Measurements from ENCODE around the gene RNF215.

The RNF215 gene

GRCh38 chr22:30386960-30387827, at the start of gene RNF215:
Gene RNF215 (minus strand): TSS chr22:30387411. CDS start chr22:30387313, 98 bp downstream.
- DNase-seq (ENCODE audit: low read depth): peak; percentile 56

GRCh38 chr22:30436196-30436595, 49.0 kb upstream of the RNF215 start:
- DNase-seq (ENCODE audit: low read depth): no peak

DNA sequence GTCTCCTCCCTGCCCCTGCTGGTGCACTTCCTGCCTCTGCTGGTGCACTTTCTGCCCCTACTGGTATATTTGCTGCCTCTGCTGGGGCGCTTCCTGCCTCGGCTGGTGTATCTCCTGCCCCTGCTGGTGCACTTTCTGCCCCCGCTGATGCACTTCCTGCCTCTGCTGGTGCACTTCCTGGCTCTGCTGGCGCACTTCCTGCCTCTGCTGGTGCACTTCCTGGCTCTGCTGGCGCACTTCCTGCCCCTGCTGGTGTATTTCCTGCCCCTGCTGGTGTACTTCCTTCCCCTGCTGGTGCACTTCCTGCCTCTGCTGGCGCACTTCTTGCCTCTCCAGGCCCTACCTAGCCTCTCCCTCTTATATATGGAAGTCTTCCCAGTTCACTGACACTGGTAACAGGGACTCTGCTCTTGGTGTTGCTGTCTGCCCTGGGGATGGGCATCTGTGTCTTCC, 48.5 kb upstream of the RNF215 start:
- DNase-seq (ENCODE audit: low read depth): peak; percentile 92

DNA sequence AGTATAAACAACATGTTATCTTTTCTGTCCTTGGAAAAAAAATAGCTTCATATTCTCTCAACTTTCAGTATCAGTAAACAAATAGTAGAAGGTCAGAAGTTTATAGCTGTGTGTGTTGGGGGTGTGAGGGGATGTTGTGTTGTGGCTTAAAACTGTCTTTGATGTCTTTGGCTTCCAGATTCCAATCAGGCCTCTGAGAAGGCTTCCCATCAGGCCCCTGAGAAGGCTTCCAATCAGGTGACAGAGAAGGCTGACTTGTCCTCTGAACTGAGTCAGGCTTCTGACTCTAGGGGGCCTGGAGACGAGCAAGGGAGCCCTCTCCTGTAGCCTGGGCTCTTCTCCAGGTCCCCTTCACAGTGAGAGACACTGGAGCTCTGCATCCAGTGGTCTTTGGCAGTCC, 47.6 kb upstream of the RNF215 start:
- DNase-seq (ENCODE audit: low read depth): no peak

GRCh38 chr22:30433773-30434172, 46.6 kb upstream of the RNF215 start:
- DNase-seq (ENCODE audit: low read depth): no peak

DNA sequence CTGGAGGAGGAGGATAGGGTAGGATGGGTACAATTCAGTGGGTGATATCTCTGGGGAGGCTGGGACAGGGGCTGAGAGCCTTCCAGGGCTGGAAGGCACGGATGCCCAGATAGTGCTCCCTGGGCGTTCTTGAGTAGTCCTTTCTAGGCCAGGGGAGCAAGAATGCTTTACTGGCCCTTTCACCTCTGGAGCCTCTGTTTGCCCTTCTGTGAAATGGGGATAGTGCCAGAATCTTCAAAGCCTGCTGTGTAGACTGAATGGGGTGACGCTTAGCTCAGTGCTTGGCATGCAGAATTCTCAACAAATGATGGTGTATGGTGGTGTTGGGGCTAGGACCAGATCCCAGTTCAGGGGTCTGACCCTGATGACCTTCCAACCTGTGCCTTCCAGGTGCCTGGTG, 46.0 kb upstream of the RNF215 start:
- no peak for DNase-seq (ENCODE audit: low read depth)

DNA sequence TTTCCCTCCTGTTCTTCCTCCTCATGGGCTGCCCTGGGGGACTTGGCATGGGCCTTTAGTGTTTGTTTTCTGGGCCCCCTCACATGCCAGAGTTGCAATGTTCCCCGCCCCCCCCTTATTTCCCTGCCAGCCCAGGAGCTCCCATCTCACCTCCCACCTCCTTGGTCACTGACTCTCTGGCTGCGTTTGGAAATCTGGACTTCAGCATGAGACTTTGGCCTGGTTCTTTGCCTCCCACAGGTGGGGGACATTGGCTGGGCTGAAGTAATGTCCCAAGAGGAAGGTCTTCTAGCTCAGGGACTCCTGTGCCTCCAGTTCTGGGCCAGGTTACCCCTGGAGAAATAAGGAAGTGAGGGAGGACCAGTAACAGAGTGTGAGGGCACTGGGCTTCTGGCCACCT, 45.3 kb upstream of the RNF215 start:
- no peak for DNase-seq (ENCODE audit: low read depth)

- no peak for DNase-seq (ENCODE audit: low read depth)
Measured at GRCh38 chr22:30432096-30432495, 44.9 kb upstream of the RNF215 start.

DNA sequence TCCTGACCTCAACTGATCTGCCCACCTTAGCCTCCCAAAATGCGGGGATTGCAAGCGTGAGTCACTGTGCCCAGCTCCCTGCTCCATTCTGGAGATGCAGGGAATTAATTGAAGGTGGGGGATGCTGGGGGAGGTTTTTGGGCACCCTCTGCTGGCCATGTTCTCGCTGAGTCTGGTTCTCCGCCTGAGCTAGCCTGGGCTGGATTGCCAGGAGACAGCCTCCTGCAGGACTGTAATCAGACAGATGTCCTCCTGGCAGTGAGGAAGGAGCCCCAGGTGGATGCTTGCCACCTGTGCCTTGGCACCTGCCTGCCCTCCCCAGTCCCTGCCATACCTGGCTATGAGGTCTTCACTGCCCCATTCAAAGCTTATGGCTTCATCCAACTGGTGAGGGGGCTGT, 43.7 kb upstream of the RNF215 start:
- DNase-seq (ENCODE audit: low read depth): no peak

GRCh38 chr22:30429887-30430286, 42.7 kb upstream of the RNF215 start:
- no peak for DNase-seq (ENCODE audit: low read depth)

GRCh38 chr22:30427871-30428270, 40.7 kb upstream of the RNF215 start:
- DNase-seq (ENCODE audit: low read depth): no peak

DNA sequence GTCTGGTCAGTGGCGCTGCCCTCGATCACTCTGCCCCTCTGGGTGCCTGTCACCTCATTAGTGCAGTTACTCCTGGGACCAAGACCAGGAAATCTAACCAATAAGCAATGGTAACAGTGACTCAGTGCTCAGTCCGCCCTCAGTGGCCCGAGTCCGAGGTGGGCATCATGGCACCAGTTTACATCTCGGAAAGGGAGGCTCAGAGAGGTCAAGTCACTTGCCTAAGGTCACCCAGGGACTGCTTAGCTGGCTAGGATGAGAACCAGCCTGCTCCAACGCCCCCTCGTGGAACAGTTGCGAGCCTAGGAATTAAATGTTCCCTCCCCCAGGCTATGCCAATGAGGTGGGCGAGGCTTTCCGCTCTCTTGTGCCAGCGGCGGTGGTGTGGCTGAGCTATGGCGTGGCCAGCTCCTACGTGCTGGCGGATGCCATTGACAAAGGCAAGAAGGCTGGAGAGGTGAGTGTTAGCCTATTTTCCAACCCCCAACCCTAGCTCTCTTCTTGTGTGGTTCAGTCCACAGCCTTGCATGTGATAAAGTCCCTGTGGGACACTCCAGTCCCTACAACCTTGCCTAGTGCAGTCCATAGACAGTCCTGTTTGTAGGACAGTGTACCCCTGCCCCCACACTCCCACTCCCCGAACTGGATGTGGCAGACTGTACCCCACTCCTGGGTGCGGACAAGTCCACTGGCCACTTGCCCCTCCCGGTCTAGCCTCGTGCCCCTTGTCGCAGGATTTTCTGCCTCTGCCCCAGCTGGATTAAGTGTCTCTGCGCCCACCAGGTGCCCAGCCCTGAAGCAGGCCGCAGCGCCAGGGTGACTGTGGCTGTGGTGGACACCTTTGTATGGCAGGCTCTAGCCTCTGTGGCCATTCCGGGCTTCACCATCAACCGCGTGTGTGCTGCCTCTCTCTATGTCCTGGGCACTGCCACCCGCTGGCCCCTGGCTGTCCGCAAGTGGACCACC, 39.5 kb upstream of the RNF215 start:
- peak; percentile 74 for DNase-seq (ENCODE audit: low read depth)

DNA sequence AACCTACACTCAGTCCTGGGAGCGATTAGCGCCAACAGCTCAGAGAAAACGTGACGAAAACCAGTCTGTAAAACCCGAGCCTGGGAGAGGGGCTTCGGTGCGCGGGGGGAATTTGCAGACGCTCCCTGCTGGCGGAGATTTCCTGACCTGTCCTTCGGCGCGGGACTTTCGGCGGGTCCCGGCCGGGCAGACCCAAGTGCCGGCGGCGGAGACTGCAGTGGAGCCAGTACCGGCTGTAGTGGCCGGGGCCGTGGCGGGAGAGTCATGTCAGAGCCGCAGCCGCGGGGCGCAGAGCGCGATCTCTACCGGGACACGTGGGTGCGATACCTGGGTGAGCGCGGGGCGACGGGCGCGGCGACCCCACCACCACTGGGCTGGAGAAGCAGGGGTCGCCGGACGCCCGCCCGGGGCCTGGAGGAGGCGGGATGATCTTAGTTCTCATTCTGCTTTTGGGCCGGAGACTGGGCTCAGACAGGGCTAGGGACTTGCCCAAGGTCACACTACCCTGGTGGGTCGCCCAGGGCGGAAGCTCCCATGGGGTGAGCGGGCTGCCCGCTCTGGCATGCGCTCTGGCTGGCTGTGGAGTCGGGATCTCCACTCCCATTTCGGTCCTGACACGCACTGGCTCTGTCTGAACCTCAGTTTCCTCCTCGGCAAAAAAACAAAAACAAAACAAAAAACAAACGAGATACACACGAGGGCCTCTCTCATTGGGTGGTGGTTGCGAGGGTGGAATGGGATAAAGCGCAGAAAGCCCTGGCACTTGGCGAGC, 38.6 kb upstream of the RNF215 start, which contains the start of gene MTFP1:
Gene MTFP1 (plus strand): TSS at position 153 of the 772 bp plus-strand sequence. CDS start 112 bp downstream, at position 265.
- DNase-seq (ENCODE audit: low read depth): peak; percentile 57

GRCh38 chr22:30425327-30425615, 38.1 kb upstream of the RNF215 start:
- no peak for DNase-seq (ENCODE audit: low read depth)

- DNase-seq (ENCODE audit: low read depth): no peak
Measured at GRCh38 chr22:30424534-30425326, 37.5 kb upstream of the RNF215 start.

DNA sequence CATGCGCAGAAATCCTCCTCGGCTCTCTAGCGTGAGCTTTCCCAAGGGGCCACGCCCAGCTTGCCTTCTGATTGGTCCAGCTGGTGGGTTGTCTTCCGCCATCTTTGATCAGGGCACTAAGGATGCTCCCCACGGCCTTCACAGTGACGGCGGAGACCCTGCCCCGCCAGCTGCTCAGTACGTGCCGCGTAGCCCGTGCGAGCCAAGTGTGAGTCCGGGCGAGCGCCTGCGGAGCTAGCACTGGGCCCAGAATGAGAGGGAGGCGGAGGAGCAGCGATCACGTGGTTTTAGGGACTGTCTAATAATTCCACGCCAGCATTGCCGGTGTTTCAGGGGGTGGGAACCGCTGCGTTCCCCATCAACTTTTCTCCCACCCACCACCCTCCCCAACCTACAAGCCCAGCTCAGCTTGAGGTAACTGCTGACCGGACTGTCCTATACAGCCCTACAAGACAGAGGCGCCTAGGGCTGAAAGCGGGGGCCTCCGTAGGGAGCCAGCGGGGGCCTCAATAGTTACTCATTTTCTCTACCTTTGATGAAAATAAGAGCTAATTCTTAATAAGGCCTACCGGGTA, 36.8 kb upstream of the RNF215 start:
- peak; percentile 98 for DNase-seq (ENCODE audit: low read depth)

GRCh38 chr22:30423301-30423958, 36.2 kb upstream of the RNF215 start:
- DNase-seq (ENCODE audit: low read depth): peak; percentile 29

DNA sequence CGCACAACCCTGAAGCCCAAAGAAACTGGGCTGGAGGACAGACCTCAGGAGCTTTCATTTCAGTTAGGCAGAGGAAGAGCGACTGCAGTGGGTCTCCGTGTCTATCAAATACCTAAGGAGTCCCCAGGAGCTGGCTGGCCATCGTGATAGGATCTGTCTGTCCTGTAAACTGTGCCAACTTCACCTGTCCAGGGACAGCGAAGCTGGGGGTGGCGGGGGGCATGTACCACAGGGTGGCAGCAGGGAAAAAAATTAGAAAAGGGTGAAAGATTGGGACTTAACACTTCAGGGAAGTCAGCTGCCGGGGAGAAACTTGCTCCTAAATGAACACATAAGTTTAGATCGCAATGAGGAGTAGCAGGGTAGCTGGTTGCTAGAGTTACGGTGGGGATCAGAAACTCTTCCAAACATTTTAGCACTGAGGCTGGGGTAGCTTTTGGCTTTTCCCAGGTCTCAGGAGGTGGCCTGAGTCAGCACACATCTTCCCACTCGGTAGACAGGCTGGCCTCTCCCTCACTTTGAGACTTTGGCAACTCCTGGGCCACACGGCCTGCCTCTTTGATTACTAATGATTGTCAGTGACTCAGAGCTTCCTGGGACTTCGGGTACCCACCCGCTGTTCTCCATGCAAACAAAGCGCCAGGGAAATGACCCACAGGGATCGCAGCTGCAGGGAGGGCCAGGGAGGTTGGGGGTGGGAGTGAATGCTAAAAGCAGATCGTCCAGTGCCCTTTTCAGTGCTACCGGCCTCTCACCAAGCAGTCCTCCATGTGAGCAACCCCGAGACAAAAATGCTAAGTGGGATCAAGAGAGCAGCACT, 35.5 kb upstream of the RNF215 start:
- peak; percentile 37 for DNase-seq (ENCODE audit: low read depth)
